SK-N-SH (cell line): ENCODE data around the gene TFDP3. TPM values are rescaled to one million over a fixed set of nuclear protein-coding genes. Genes with fewer than 3 reads are reported as not detected.

Experiments
- CTCF ChIA-PET: fragments of 300-600, 350-600 bp; formaldehyde crosslinking; extraction: SDS; loops from one replicate; lab custom pipeline; 2021; lab: Yijun Ruan, JAX
- POLR2A ChIA-PET: fragments of 350-600 bp; sonication (Branson Sonifier 250); formaldehyde crosslinking; extraction: SDS; loops from one replicate; lab custom pipeline; 2020; ENCODE audit warnings: antibody characterized with exemption, inconsistent platforms; lab: Yijun Ruan, JAX
- DNase-seq: peaks from one replicate; pipeline ENCODE4 v3.0.0; 2012
- H2AFZ ChIP-seq: fragments of 200-600 bp; sonication (generic); 2 replicates; pipeline ENCODE4 v1.8.1; 2016; ENCODE audit warnings: antibody characterized with exemption, mild to moderate bottlenecking, low read depth
- H3F3A ChIP-seq: fragments of 200-600 bp; sonication (generic); replicated peaks from 2 replicates; pipeline ENCODE3; 2016; ENCODE audit warnings: antibody characterized with exemption, mild to moderate bottlenecking; ENCODE audit not compliant: insufficient read depth
- H3K27ac ChIP-seq, 2 experiments: fragments of 200-500 bp in 1 of 2; fragments of 200-600 bp in 1 of 2; sonication (Bioruptor generic) in 1 of 2; sonication (generic), shearing (Covaris generic) in 1 of 2; 2 replicates each; pipeline versions ENCODE4 v1.5.1 to v1.6.1; 2014 to 2016; ENCODE audit warnings: low read depth in 2 of 2, inconsistent platforms in 1 of 2, low read length in 1 of 2, mild to moderate bottlenecking in 1 of 2, mixed read lengths in 1 of 2
- H3K27me3 ChIP-seq: fragments of 200-600 bp; sonication (generic), shearing (Covaris generic); 2 replicates; pipeline ENCODE4 v1.6.1; 2016; ENCODE audit warnings: mixed run types; ENCODE audit not compliant: insufficient read depth
- H3K36me3 ChIP-seq, 2 experiments: fragments of 200-500 bp in 1 of 2; fragments of 200-600 bp in 1 of 2; sonication (Bioruptor generic) in 1 of 2; sonication (generic) in 1 of 2; replicated peaks in 1 of 2; 2 replicates each; pipeline versions ENCODE3 to v1.5.1; 2014 to 2016; ENCODE audit warnings: low read length in 1 of 2, mild to moderate bottlenecking in 1 of 2; ENCODE audit not compliant: insufficient read depth in 2 of 2, control insufficient read depth in 1 of 2
- H3K4me1 ChIP-seq, 2 experiments: fragments of 200-500 bp in 1 of 2; fragments of 200-600 bp in 1 of 2; sonication (Bioruptor generic) in 1 of 2; sonication (generic), shearing (Covaris generic) in 1 of 2; 2 replicates each; pipeline versions ENCODE4 v1.5.1 to v1.6.1; 2014 to 2016; ENCODE audit warnings: low read depth in 1 of 2, low read length in 1 of 2, mixed run types in 1 of 2; ENCODE audit not compliant: insufficient read depth in 2 of 2, control insufficient read depth in 1 of 2
- H3K4me2 ChIP-seq: fragments of 200-600 bp; sonication (generic), shearing (Covaris generic); 2 replicates; pipeline ENCODE4 v1.6.1; 2017; ENCODE audit warnings: mixed run types
- H3K4me3 ChIP-seq, 2 experiments: fragments of 200-500 bp in 1 of 2; fragments of 200-600 bp in 1 of 2; sonication (Bioruptor generic) in 1 of 2; sonication (generic), shearing (Covaris generic) in 1 of 2; 2 replicates each; pipeline versions ENCODE4 v1.5.1 to v1.8.1; 2014 to 2016; ENCODE audit warnings: low read depth in 2 of 2, inconsistent platforms in 1 of 2, low read length in 1 of 2, mild to moderate bottlenecking in 1 of 2, mixed read lengths in 1 of 2, moderate library complexity in 1 of 2
- H3K79me2 ChIP-seq: fragments of 200-600 bp; sonication (generic); 2 replicates; pipeline ENCODE4 v1.8.1; 2017; ENCODE audit warnings: mild to moderate bottlenecking; ENCODE audit not compliant: insufficient read depth
- H3K9ac ChIP-seq: fragments of 200-600 bp; sonication (generic); 2 replicates; pipeline ENCODE4 v1.6.1; 2017; ENCODE audit warnings: mixed run types
- H3K9me2 ChIP-seq: fragments of 200-600 bp; sonication (generic); 2 replicates; pipeline ENCODE4 v1.6.1; 2017; ENCODE audit warnings: mixed run types
- H3K9me3 ChIP-seq: fragments of 200-600 bp; sonication (generic); 2 replicates; pipeline ENCODE4 v1.6.1; 2017; ENCODE audit warnings: mixed run types, mild to moderate bottlenecking, moderate library complexity
- H4K20me1 ChIP-seq: fragments of 200-600 bp; sonication (generic); 2 replicates; pipeline ENCODE4 v1.6.1; 2017; ENCODE audit warnings: mild to moderate bottlenecking, mixed run types; ENCODE audit not compliant: insufficient read depth
- CTCF ChIP-seq: fragments of 200-600 bp; sonication (generic); IDR thresholded peaks from 2 replicates; pipeline ENCODE4 v1.6.1; 2017; ENCODE audit warnings: antibody characterized with exemption, mild to moderate bottlenecking, moderate library complexity
- FOXJ3 ChIP-seq: sonication (generic); formaldehyde crosslinking; IDR thresholded peaks from 2 replicates; pipeline ENCODE4 v1.5.1; 2020; ENCODE audit warnings: mild to moderate bottlenecking, missing genetic modification reagents
- FOXM1 ChIP-seq: IDR thresholded peaks from 2 replicates; pipeline ENCODE4 v1.4.0; 2012; ENCODE audit warnings: low read depth, mild to moderate bottlenecking
- GABPA ChIP-seq: IDR thresholded peaks from 2 replicates; pipeline ENCODE4 v1.4.0; 2012; ENCODE audit warnings: low read depth, mild to moderate bottlenecking
- GATA2 ChIP-seq: sonication (generic); formaldehyde crosslinking; IDR thresholded peaks from 2 replicates; pipeline ENCODE4 v1.5.0; 2020; ENCODE audit warnings: mild to moderate bottlenecking, missing genetic modification reagents
- MAX ChIP-seq: IDR thresholded peaks from 2 replicates; pipeline ENCODE4 v1.4.0; 2012; ENCODE audit warnings: low read depth
- MEF2A ChIP-seq: IDR thresholded peaks from 2 replicates; pipeline ENCODE4 v1.4.0; 2012; ENCODE audit warnings: low read depth, borderline replicate concordance
- MXI1 ChIP-seq: IDR thresholded peaks from 2 replicates; pipeline ENCODE4 v1.6.1; 2012; ENCODE audit warnings: mild to moderate bottlenecking, low read depth, low read length, improper control_type of control experiment
- PBX3 ChIP-seq: IDR thresholded peaks from 2 replicates; pipeline ENCODE4; 2012
- RAD21 ChIP-seq: IDR thresholded peaks from 2 replicates; pipeline ENCODE4 v1.6.1; 2012; ENCODE audit warnings: mild to moderate bottlenecking, low read length
- REST ChIP-seq: IDR thresholded peaks from 2 replicates; pipeline ENCODE4 v1.6.1; 2012; ENCODE audit warnings: mild to moderate bottlenecking, low read depth, low read length, moderate library complexity
- RXRA ChIP-seq: IDR thresholded peaks from 2 replicates; pipeline ENCODE4 v1.4.0; 2012; ENCODE audit warnings: low read depth, mild to moderate bottlenecking, borderline replicate concordance
- SMC3 ChIP-seq: IDR thresholded peaks from 2 replicates; pipeline ENCODE4 v1.6.1; 2012; ENCODE audit warnings: low read depth, low read length, improper control_type of control experiment
- TAF1 ChIP-seq: IDR thresholded peaks from 2 replicates; pipeline ENCODE4 v1.6.1; 2012; ENCODE audit warnings: low read depth, mild to moderate bottlenecking, low read length, moderate library complexity, borderline replicate concordance
- TCF12 ChIP-seq: IDR thresholded peaks from 2 replicates; pipeline ENCODE4 v1.4.0; 2012
- USF1 ChIP-seq: IDR thresholded peaks from 2 replicates; pipeline ENCODE4 v1.4.0; 2012; ENCODE audit warnings: low read depth, borderline replicate concordance
- YY1 ChIP-seq: IDR thresholded peaks from 2 replicates; pipeline ENCODE4 v1.4.0; 2012; ENCODE audit warnings: low read depth, mild to moderate bottlenecking
- WGBS: methylation state at CpG from one replicate; pipeline ENCODE4 v1.1.6; 2017; ENCODE audit warnings: low lambda C conversion rate; 5-methylcytosine and 5-hydroxymethylcytosine counted together
- polyA plus RNA-seq, 3 experiments: library from polyadenylated mRNA; depleted of rRNA; stranded (reverse); fragments of >200 nt; gene quantifications; 2 replicates each; pipeline ENCODE4 v1.2.3, GENCODE V29; 2012

TFDP3 gene
- polyA plus RNA-seq (2012; rRNA removed), result not detected in 2 replicates
- polyA plus RNA-seq (2012; cell fraction: cytosol; rRNA removed), result not detected in 2 replicates
- not detected in 2 replicates for polyA plus RNA-seq (2012; cell fraction: nucleus; rRNA removed)

GRCh38 chrX:133218329-133218728 lies at the start of gene TFDP3:
TFDP3 (minus strand) TSS chrX:133218354; CDS start chrX:133218259, 95 bp downstream.
- Histone ChIP-seq H2AFZ (no peak within 1 kb of the TSS), H3K27ac (no peak within 1 kb of the TSS), H3K9me2 (no peaks in the 10 kb centered on the region), H4K20me1 (no peaks in the 10 kb centered on the region), H3K4me2 (no peak within 1 kb of the TSS), H3F3A (no peaks in the 10 kb centered on the region), H3K9ac (no peak within 1 kb of the TSS), H3K79me2 (no peaks in the 10 kb centered on the region), H3K27me3 (no peaks in the 10 kb centered on the region), H3K4me3 (no peak within 1 kb of the TSS), H3K9me3 (no peaks in the 10 kb centered on the region), H3K4me1 (no peaks in the 10 kb centered on the region; a peak in 1 of 4 replicates), H3K36me3 (no peaks in the 10 kb centered on the region)
- WGBS, result 74% methylated on average over 32 of the region's 40 CpGs
- DNase-seq, result no peak
- ChIA-PET POLR2A (no interaction called here), CTCF (interaction anchor here (0.6 kb wide), 1 partner anchor 208 kb away, joined by 3 read pairs; no protein-coding TSS in a partner anchor)
- TF ChIP-seq TCF12, result no peak
- TF ChIP-seq REST, result no peak
- TF ChIP-seq MEF2A, result no peak
- TF ChIP-seq YY1, result no peak
- no peak for TF ChIP-seq MAX
- TF ChIP-seq USF1, result no peak
- TF ChIP-seq RAD21, result no peak
- no peak for TF ChIP-seq RXRA
- TF ChIP-seq PBX3, result no peak
- TF ChIP-seq GATA2 (CRISPR knock-in tag), result no peak
- TF ChIP-seq SMC3, result no peak
- TF ChIP-seq FOXM1, result no peak
- no peak for TF ChIP-seq TAF1
- no peak for TF ChIP-seq MXI1
- TF ChIP-seq FOXJ3 (CRISPR knock-in tag), result no peak
- no peak for TF ChIP-seq CTCF
- TF ChIP-seq GABPA, result no peak
